Measurements from ENCODE around the gene FMO5. TPM values are rescaled to one million over a fixed set of nuclear protein-coding genes. Genes with fewer than 3 reads are reported as not detected.

FMO5 gene
- total and polyA plus RNA-seq, 2 of the 13 experiments (the other 11 are each of a cell fraction or from before 2014, with no cell fraction given), result 48.2 to 149 TPM

DNA sequence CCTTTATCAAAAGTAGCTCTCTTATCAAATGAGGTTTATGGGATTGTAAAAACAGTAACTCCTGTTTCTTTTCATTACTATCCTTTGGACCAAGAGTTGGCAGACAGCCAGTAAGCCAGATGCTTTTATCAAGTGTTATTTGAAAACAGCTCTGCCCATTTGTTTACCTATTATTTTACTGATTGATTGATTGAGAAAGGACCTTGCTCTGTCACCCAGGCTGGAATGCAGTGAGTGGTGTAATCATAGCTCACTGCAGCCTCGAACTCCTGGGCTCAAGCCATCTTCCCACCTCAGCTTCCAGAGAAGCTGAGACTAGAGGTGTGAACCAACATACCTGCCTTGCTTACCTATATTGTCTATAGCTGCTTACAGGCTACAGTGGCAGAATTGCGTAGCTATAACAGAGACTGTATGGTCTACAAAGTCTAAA is 56.5 kb downstream of the FMO5 start (continued):
- TF ChIP-seq SUZ12 (IDR thresholded peaks at IDR 0.05; ENCODE audit: low read depth, low read length) (no peak), MED8 (CRISPR knock-in tag; IDR thresholded peaks at IDR 0.05; ENCODE audit: insufficient replicate concordance) (peak; percentile 49), FOXA3 (CRISPR knock-in tag; IDR thresholded peaks at IDR 0.05) (peak; percentile 84), ZFP1 (CRISPR knock-in tag; IDR thresholded peaks at IDR 0.05) (no peak), EP300 (IDR thresholded peaks at IDR 0.05; ENCODE audit: low read depth in 2 of 2, low read length in 2 of 2) (peak in 1 of 2 experiments; percentile 83; a peak in 2 of 4 replicates), EP300 (CRISPR knock-in tag; IDR thresholded peaks at IDR 0.05; ENCODE audit: borderline replicate concordance) (peak; percentile 62; the same call in 1 of the 2 replicates), ZFP90 (CRISPR knock-in tag; IDR thresholded peaks at IDR 0.05; ENCODE audit: borderline replicate concordance) (no peak), RFX5 (IDR thresholded peaks at IDR 0.05; ENCODE audit: low read depth, low read length) (no peak), FIP1L1 (IDR thresholded peaks at IDR 0.05; ENCODE audit: borderline replicate concordance, insufficient read depth, low read depth, low read length) (no peak), SMC3 (IDR thresholded peaks at IDR 0.05; ENCODE audit: low read length) (no peak), RAD21 (CRISPR knock-in tag; IDR thresholded peaks at IDR 0.05) (no peak), ZNF780A (CRISPR knock-in tag; IDR thresholded peaks at IDR 0.05) (no peak), CBX1 (IDR thresholded peaks at IDR 0.05; ENCODE audit: low read depth) (no peak), NFE2 (CRISPR knock-in tag; IDR thresholded peaks at IDR 0.05) (no peak), MAFF (IDR thresholded peaks at IDR 0.05; ENCODE audit: low read depth, low read length) (no peak), ZNF678 (CRISPR knock-in tag; IDR thresholded peaks at IDR 0.05) (no peak), XRCC5 (optimal IDR thresholded peaks at IDR 0.05; ENCODE audit: low read length) (no peak)
- TF ChIP-seq, protein P1, sequence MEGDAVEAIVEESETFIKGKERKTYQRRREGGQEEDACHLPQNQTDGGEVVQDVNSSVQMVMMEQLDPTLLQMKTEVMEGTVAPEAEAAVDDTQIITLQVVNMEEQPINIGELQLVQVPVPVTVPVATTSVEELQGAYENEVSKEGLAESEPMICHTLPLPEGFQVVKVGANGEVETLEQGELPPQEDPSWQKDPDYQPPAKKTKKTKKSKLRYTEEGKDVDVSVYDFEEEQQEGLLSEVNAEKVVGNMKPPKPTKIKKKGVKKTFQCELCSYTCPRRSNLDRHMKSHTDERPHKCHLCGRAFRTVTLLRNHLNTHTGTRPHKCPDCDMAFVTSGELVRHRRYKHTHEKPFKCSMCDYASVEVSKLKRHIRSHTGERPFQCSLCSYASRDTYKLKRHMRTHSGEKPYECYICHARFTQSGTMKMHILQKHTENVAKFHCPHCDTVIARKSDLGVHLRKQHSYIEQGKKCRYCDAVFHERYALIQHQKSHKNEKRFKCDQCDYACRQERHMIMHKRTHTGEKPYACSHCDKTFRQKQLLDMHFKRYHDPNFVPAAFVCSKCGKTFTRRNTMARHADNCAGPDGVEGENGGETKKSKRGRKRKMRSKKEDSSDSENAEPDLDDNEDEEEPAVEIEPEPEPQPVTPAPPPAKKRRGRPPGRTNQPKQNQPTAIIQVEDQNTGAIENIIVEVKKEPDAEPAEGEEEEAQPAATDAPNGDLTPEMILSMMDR (CRISPR knock-in tag; IDR thresholded peaks at IDR 0.05), result no peak
- TF ChIP-seq, protein P2, sequence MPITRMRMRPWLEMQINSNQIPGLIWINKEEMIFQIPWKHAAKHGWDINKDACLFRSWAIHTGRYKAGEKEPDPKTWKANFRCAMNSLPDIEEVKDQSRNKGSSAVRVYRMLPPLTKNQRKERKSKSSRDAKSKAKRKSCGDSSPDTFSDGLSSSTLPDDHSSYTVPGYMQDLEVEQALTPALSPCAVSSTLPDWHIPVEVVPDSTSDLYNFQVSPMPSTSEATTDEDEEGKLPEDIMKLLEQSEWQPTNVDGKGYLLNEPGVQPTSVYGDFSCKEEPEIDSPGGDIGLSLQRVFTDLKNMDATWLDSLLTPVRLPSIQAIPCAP (CRISPR knock-in tag; IDR thresholded peaks at IDR 0.05; ENCODE audit: low read depth), result no peak
- TF ChIP-seq, protein P3, sequence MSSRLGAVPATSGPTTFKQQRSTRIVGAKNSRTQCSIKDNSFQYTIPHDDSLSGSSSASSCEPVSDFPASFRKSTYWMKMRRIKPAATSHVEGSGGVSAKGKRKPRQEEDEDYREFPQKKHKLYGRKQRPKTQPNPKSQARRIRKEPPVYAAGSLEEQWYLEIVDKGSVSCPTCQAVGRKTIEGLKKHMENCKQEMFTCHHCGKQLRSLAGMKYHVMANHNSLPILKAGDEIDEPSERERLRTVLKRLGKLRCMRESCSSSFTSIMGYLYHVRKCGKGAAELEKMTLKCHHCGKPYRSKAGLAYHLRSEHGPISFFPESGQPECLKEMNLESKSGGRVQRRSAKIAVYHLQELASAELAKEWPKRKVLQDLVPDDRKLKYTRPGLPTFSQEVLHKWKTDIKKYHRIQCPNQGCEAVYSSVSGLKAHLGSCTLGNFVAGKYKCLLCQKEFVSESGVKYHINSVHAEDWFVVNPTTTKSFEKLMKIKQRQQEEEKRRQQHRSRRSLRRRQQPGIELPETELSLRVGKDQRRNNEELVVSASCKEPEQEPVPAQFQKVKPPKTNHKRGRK (CRISPR knock-in tag; IDR thresholded peaks at IDR 0.05), result no peak
- TF ChIP-seq, protein P4, sequence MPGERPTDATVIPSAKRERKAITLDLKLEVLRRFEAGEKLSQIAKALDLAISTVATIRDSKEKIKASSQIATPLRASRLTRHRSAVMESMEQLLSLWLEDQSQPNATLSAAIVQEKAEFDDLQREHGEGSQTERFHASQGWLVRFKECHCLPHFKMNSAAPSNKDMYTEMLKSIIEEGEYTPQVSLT (CRISPR knock-in tag; IDR thresholded peaks at IDR 0.05; ENCODE audit: borderline replicate concordance, low read depth), result no peak
- TF ChIP-seq, protein P5, sequence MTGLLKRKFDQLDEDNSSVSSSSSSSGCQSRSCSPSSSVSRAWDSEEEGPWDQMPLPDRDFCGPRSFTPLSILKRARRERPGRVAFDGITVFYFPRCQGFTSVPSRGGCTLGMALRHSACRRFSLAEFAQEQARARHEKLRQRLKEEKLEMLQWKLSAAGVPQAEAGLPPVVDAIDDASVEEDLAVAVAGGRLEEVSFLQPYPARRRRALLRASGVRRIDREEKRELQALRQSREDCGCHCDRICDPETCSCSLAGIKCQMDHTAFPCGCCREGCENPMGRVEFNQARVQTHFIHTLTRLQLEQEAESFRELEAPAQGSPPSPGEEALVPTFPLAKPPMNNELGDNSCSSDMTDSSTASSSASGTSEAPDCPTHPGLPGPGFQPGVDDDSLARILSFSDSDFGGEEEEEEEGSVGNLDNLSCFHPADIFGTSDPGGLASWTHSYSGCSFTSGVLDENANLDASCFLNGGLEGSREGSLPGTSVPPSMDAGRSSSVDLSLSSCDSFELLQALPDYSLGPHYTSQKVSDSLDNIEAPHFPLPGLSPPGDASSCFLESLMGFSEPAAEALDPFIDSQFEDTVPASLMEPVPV (CRISPR knock-in tag; IDR thresholded peaks at IDR 0.05), result 0 out of 2 replicates have a peak, but pooled peaks have one; percentile 40
- TF ChIP-seq, protein P6, sequence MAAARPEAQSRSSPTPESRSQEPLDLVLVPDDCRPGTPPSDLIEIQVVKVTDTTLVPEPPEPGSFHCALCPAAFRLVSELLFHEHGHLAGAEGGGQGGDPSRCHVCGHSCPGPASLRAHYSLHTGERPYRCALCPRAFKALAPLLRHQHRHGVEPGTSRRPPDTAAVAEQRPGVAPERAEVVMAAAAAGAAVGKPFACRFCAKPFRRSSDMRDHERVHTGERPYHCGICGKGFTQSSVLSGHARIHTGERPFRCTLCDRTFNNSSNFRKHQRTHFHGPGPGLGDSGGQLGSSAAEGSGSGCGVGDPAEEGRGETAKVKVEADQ (CRISPR knock-in tag; IDR thresholded peaks at IDR 0.05; ENCODE audit: borderline replicate concordance), result no peak

All from HepG2 (cell line).